ENCODE results near the gene DEK.

DEK gene

DNA sequence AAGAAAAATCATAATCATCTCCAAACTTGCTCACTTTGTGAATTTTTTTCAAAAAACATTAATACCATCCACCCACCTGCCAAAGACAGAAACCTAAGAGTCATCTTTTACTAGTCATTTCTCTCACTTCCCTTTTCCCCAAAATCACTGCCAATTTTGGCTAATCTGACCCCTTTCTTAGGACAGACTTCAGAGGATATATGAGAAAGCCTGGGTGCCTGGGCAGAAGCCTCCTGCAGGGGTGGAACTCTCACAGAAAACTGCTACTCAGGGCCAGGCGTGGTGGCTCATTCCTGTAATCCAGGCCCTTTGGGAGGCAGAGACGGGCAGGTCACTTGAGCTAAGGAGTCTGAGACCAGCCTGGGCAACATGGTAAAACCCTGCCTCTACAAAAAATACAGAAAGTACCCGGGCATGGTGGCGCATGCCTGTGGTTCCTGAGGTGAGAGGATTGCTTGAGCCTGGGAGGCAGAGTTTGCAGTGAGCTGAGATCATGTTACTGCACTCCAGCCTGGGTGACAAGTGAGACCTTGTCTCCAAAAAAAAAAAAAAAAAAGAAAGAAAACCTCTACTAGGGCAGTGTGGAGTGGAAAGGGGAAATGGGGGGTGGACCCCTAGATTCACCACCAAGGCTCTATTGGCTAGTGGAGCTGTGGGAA lies 3.8 kb downstream of the DEK start (continued):
- TF ChIP-seq, protein P1, sequence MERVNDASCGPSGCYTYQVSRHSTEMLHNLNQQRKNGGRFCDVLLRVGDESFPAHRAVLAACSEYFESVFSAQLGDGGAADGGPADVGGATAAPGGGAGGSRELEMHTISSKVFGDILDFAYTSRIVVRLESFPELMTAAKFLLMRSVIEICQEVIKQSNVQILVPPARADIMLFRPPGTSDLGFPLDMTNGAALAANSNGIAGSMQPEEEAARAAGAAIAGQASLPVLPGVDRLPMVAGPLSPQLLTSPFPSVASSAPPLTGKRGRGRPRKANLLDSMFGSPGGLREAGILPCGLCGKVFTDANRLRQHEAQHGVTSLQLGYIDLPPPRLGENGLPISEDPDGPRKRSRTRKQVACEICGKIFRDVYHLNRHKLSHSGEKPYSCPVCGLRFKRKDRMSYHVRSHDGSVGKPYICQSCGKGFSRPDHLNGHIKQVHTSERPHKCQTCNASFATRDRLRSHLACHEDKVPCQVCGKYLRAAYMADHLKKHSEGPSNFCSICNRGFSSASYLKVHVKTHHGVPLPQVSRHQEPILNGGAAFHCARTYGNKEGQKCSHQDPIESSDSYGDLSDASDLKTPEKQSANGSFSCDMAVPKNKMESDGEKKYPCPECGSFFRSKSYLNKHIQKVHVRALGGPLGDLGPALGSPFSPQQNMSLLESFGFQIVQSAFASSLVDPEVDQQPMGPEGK (CRISPR knock-in tag; IDR thresholded peaks at IDR 0.05; ENCODE audit: borderline replicate concordance): no peak
- no peak for TF ChIP-seq RARB (CRISPR knock-in tag; IDR thresholded peaks at IDR 0.05)
- TF ChIP-seq, protein P2, sequence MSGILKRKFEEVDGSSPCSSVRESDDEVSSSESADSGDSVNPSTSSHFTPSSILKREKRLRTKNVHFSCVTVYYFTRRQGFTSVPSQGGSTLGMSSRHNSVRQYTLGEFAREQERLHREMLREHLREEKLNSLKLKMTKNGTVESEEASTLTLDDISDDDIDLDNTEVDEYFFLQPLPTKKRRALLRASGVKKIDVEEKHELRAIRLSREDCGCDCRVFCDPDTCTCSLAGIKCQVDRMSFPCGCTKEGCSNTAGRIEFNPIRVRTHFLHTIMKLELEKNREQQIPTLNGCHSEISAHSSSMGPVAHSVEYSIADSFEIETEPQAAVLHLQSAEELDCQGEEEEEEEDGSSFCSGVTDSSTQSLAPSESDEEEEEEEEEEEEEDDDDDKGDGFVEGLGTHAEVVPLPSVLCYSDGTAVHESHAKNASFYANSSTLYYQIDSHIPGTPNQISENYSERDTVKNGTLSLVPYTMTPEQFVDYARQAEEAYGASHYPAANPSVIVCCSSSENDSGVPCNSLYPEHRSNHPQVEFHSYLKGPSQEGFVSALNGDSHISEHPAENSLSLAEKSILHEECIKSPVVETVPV (CRISPR knock-in tag; IDR thresholded peaks at IDR 0.05): no peak
- no peak for TF ChIP-seq GLIS3 (CRISPR knock-in tag; IDR thresholded peaks at IDR 0.05)

- TF ChIP-seq ISL1 (CRISPR knock-in tag; IDR thresholded peaks at IDR 0.05) (no peak), OSR1 (CRISPR knock-in tag; IDR thresholded peaks at IDR 0.05) (no peak), GLIS3 (CRISPR knock-in tag; IDR thresholded peaks at IDR 0.05) (no peak), ZNF70 (CRISPR knock-in tag; IDR thresholded peaks at IDR 0.05) (no peak), ZFP3 (CRISPR knock-in tag; IDR thresholded peaks at IDR 0.05) (no peak)
- TF ChIP-seq, protein P1 (CRISPR knock-in tag; IDR thresholded peaks at IDR 0.05; ENCODE audit: borderline replicate concordance): no peak
- no peak for ATAC-seq
These were observed 4.5 kb downstream of the DEK start for GRCh38 chr6:18259675-18260447.

GRCh38 chr6:18254793-18255192 lies 9.5 kb downstream of the DEK start:
- ATAC-seq: peak; percentile 61

More at GRCh38 chr6:18254793-18255192, 9.5 kb downstream of the DEK start:
- TF ChIP-seq, protein P3, sequence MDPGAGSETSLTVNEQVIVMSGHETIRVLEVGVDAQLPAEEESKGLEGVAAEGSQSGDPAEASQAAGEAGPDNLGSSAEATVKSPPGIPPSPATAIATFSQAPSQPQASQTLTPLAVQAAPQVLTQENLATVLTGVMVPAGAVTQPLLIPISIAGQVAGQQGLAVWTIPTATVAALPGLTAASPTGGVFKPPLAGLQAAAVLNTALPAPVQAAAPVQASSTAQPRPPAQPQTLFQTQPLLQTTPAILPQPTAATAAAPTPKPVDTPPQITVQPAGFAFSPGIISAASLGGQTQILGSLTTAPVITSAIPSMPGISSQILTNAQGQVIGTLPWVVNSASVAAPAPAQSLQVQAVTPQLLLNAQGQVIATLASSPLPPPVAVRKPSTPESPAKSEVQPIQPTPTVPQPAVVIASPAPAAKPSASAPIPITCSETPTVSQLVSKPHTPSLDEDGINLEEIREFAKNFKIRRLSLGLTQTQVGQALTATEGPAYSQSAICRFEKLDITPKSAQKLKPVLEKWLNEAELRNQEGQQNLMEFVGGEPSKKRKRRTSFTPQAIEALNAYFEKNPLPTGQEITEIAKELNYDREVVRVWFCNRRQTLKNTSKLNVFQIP (CRISPR knock-in tag; IDR thresholded peaks at IDR 0.05; ENCODE audit: borderline replicate concordance, low read depth): no peak
- TF ChIP-seq, protein P2 (CRISPR knock-in tag; IDR thresholded peaks at IDR 0.05): no peak
- TF ChIP-seq ZFP30 (CRISPR knock-in tag; IDR thresholded peaks at IDR 0.05) (no peak), GLIS3 (CRISPR knock-in tag; IDR thresholded peaks at IDR 0.05) (no peak), TCF4 (CRISPR knock-in tag; IDR thresholded peaks at IDR 0.05; ENCODE audit: borderline replicate concordance) (no peak), CSDC2 (CRISPR knock-in tag; IDR thresholded peaks at IDR 0.05) (no peak), ZC3H10 (CRISPR knock-in tag; IDR thresholded peaks at IDR 0.05) (no peak), OSR1 (CRISPR knock-in tag; IDR thresholded peaks at IDR 0.05) (no peak), ZNF70 (CRISPR knock-in tag; IDR thresholded peaks at IDR 0.05) (no peak), BACH2 (CRISPR knock-in tag; IDR thresholded peaks at IDR 0.05; ENCODE audit: borderline replicate concordance) (no peak), ZFP3 (CRISPR knock-in tag; IDR thresholded peaks at IDR 0.05) (no peak), TOX (CRISPR knock-in tag; IDR thresholded peaks at IDR 0.05; ENCODE audit: borderline replicate concordance) (no peak), PPARA (CRISPR knock-in tag; IDR thresholded peaks at IDR 0.05; ENCODE audit: borderline replicate concordance) (no peak), ZNF565 (CRISPR knock-in tag; conservative IDR thresholded peaks at IDR 0.05; ENCODE audit: low read depth) (no peak), ARNTL (CRISPR knock-in tag; IDR thresholded peaks at IDR 0.05; ENCODE audit: borderline replicate concordance, low read depth) (no peak), ZNF8 (CRISPR knock-in tag; IDR thresholded peaks at IDR 0.05) (no peak)
- TF ChIP-seq, protein P4, sequence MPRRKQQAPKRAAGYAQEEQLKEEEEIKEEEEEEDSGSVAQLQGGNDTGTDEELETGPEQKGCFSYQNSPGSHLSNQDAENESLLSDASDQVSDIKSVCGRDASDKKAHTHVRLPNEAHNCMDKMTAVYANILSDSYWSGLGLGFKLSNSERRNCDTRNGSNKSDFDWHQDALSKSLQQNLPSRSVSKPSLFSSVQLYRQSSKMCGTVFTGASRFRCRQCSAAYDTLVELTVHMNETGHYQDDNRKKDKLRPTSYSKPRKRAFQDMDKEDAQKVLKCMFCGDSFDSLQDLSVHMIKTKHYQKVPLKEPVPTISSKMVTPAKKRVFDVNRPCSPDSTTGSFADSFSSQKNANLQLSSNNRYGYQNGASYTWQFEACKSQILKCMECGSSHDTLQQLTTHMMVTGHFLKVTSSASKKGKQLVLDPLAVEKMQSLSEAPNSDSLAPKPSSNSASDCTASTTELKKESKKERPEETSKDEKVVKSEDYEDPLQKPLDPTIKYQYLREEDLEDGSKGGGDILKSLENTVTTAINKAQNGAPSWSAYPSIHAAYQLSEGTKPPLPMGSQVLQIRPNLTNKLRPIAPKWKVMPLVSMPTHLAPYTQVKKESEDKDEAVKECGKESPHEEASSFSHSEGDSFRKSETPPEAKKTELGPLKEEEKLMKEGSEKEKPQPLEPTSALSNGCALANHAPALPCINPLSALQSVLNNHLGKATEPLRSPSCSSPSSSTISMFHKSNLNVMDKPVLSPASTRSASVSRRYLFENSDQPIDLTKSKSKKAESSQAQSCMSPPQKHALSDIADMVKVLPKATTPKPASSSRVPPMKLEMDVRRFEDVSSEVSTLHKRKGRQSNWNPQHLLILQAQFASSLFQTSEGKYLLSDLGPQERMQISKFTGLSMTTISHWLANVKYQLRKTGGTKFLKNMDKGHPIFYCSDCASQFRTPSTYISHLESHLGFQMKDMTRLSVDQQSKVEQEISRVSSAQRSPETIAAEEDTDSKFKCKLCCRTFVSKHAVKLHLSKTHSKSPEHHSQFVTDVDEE (CRISPR knock-in tag; IDR thresholded peaks at IDR 0.05): no peak

All from SK-N-SH treated with all-trans-retinoic acid at 6 μM for 48 hours (cell line).